H9 (cell line): ENCODE results near the gene NRG2. TPM values are rescaled to one million over a fixed set of nuclear protein-coding genes. Genes with fewer than 3 reads are reported as not detected.

Source experiments
- DNase-seq: peaks from one replicate; pipeline ENCODE4 v3.0.0-alpha.2; 2017
- H2AFZ ChIP-seq: one replicate; pipeline ENCODE4 v1.6.1; 2013; ENCODE audit warnings: mild to moderate bottlenecking, low read length, control low read depth, moderate library complexity
- H2AK5ac ChIP-seq: 2 replicates; pipeline ENCODE4 v1.6.1; 2013; ENCODE audit warnings: low read length, control low read depth, mixed read lengths; ENCODE audit not compliant: insufficient read length
- H2BK120ac ChIP-seq: one replicate; pipeline ENCODE4 v1.6.1; 2013; ENCODE audit warnings: low read depth, mild to moderate bottlenecking, low read length, control low read depth, inconsistent platforms; ENCODE audit not compliant: poor library complexity, severe bottlenecking
- H2BK12ac ChIP-seq: 2 replicates; pipeline ENCODE4 v1.6.1; 2013; ENCODE audit warnings: low read length, control low read depth, mixed read lengths, low read depth; ENCODE audit not compliant: insufficient read length
- H2BK15ac ChIP-seq: 2 replicates; pipeline ENCODE4 v1.6.1; 2013; ENCODE audit warnings: low read depth, low read length, control low read depth
- H2BK20ac ChIP-seq: one replicate; pipeline ENCODE4 v1.6.1; 2013; ENCODE audit warnings: low read depth, mild to moderate bottlenecking, low read length, control low read depth, inconsistent platforms; ENCODE audit not compliant: poor library complexity, severe bottlenecking
- H2BK5ac ChIP-seq: 2 replicates; pipeline ENCODE4 v1.6.1; 2013; ENCODE audit warnings: low read length, control low read depth, mixed read lengths; ENCODE audit not compliant: insufficient read length
- H3K14ac ChIP-seq: 2 replicates; pipeline ENCODE4 v1.6.1; 2013; ENCODE audit warnings: low read length, control low read depth; ENCODE audit not compliant: insufficient read depth
- H3K18ac ChIP-seq: 2 replicates; pipeline ENCODE4 v1.6.1; 2013; ENCODE audit warnings: low read depth, mild to moderate bottlenecking, mixed read lengths, low read length, control low read depth; ENCODE audit not compliant: insufficient read length
- H3K23ac ChIP-seq: 2 replicates; pipeline ENCODE4 v1.6.1; 2013; ENCODE audit warnings: low read length, control low read depth, mixed read lengths, low read depth; ENCODE audit not compliant: insufficient read length
- H3K23me2 ChIP-seq: 2 replicates; pipeline ENCODE4 v1.6.1; 2013; ENCODE audit warnings: low read depth, mild to moderate bottlenecking, mixed read lengths, low read length, control low read depth; ENCODE audit not compliant: insufficient read length, poor library complexity, severe bottlenecking
- H3K27ac ChIP-seq: 2 replicates; pipeline ENCODE4 v1.5.1; 2013; ENCODE audit warnings: low read length, control low read depth, mixed read lengths, low read depth; ENCODE audit not compliant: insufficient read length
- H3K27me3 ChIP-seq: 2 replicates; pipeline ENCODE4 v1.6.1; 2013; ENCODE audit warnings: low read length, control low read depth, inconsistent platforms; ENCODE audit not compliant: insufficient read depth
- H3K4ac ChIP-seq: 2 replicates; pipeline ENCODE4 v1.6.1; 2013; ENCODE audit warnings: low read depth, mild to moderate bottlenecking, control low read depth, inconsistent platforms, low read length, moderate library complexity
- H3K4me1 ChIP-seq: 2 replicates; pipeline ENCODE4 v1.6.1; 2013; ENCODE audit warnings: low read length, control low read depth, inconsistent platforms; ENCODE audit not compliant: insufficient read depth
- H3K4me2 ChIP-seq: 2 replicates; pipeline ENCODE4 v1.6.1; 2013; ENCODE audit warnings: low read length, control low read depth, mixed read lengths; ENCODE audit not compliant: insufficient read length, insufficient read depth
- H3K56ac ChIP-seq: 2 replicates; pipeline ENCODE4 v1.6.1; 2013; ENCODE audit warnings: low read depth, mild to moderate bottlenecking, mixed read lengths, low read length, control low read depth; ENCODE audit not compliant: insufficient read length
- H3K79me1 ChIP-seq: 2 replicates; pipeline ENCODE4 v1.6.1; 2013; ENCODE audit warnings: low read depth, mild to moderate bottlenecking, moderate library complexity, low read length, control low read depth, inconsistent platforms; ENCODE audit not compliant: insufficient read depth, poor library complexity, severe bottlenecking
- H3K79me2 ChIP-seq: 2 replicates; pipeline ENCODE4 v1.6.1; 2013; ENCODE audit warnings: low read length, control low read depth, inconsistent platforms; ENCODE audit not compliant: insufficient read depth
- H3K9ac ChIP-seq: 2 replicates; pipeline ENCODE4 v1.6.1; 2013; ENCODE audit warnings: low read length, control low read depth, mixed read lengths; ENCODE audit not compliant: insufficient read length; ENCODE audit errors: extremely low read depth
- H3K9me3 ChIP-seq: one replicate; pipeline ENCODE4 v1.6.1; 2013; ENCODE audit warnings: low read depth, low read length, inconsistent platforms; ENCODE audit not compliant: control insufficient read depth
- H3T11ph ChIP-seq: one replicate; pipeline ENCODE4 v1.6.1; 2013; ENCODE audit warnings: mild to moderate bottlenecking, low read length, control low read depth, inconsistent platforms
- H4K20me1 ChIP-seq: one replicate; pipeline ENCODE4 v1.6.1; 2013; ENCODE audit not compliant: control insufficient read depth, insufficient read length, insufficient read depth
- H4K5ac ChIP-seq: 2 replicates; pipeline ENCODE4 v1.6.1; 2013; ENCODE audit warnings: low read depth, mild to moderate bottlenecking, mixed read lengths, low read length, control low read depth; ENCODE audit not compliant: insufficient read length
- H4K8ac ChIP-seq: replicated peaks from 2 replicates; pipeline ENCODE4 v1.6.1; 2013; ENCODE audit warnings: low read length, control low read depth, mixed read lengths, low read depth; ENCODE audit not compliant: insufficient read length
- H4K91ac ChIP-seq: 2 replicates; pipeline ENCODE4 v1.6.1; 2013; ENCODE audit warnings: low read depth, mild to moderate bottlenecking, moderate library complexity, mixed read lengths, low read length, control low read depth; ENCODE audit not compliant: insufficient read length
- H3K27ac Mint-ChIP-seq, 3 experiments: 2 replicates in 2 of 3; 3 replicates in 1 of 3; pipeline ENCODE4 v1.8.0; 2020 to 2021; ENCODE audit warnings: mixed read lengths in 3 of 3, mild to moderate bottlenecking in 1 of 3, moderate library complexity in 1 of 3
- H3K27me3 Mint-ChIP-seq: 2 replicates; pipeline ENCODE4 v1.8.0; 2021; ENCODE audit warnings: low read depth, mild to moderate bottlenecking, moderate library complexity, mixed read lengths
- H3K36me3 Mint-ChIP-seq, 3 experiments: 2 replicates in 2 of 3; 3 replicates in 1 of 3; pipeline ENCODE4 v1.8.0; 2020 to 2021; ENCODE audit warnings: low read depth in 3 of 3, mixed read lengths in 3 of 3; ENCODE audit not compliant: insufficient read depth in 1 of 3
- H3K4me1 Mint-ChIP-seq, 2 experiments: 2 replicates each; pipeline ENCODE4 v1.8.0; 2020; ENCODE audit warnings: mixed read lengths in 2 of 2
- H3K4me3 Mint-ChIP-seq, 2 experiments: 2 replicates in 1 of 2; 3 replicates in 1 of 2; pipeline ENCODE4 v1.8.0; 2020 to 2021; ENCODE audit warnings: mild to moderate bottlenecking in 2 of 2, mixed read lengths in 2 of 2, moderate library complexity in 1 of 2
- H3K9me3 Mint-ChIP-seq, 2 experiments: 2 replicates in 1 of 2; 3 replicates in 1 of 2; pipeline ENCODE4 v1.8.0; 2020; ENCODE audit warnings: mild to moderate bottlenecking in 2 of 2, mixed read lengths in 2 of 2, moderate library complexity in 1 of 2
- WGBS: extraction: QIAGEN DNeasy Blood & Tissue Kit; methylation state at CpG from one replicate; pipeline ENCODE4 v1.1.7; 2013; ENCODE audit warnings: missing lambda C conversion rate, low lambda C conversion rate, mixed read lengths; ENCODE audit not compliant: insufficient read length; ENCODE audit errors: extremely low coverage; 5-methylcytosine and 5-hydroxymethylcytosine counted together
- total RNA-seq: library from RNA; stranded (reverse); gene quantifications from 2 replicates; pipeline ENCODE4 v1.2.1, GENCODE V29; 2021
- TF ChIP-seq, protein P1 (sequence below): fragments of 200-600 bp; sonication (generic); conservative IDR thresholded peaks from 3 replicates; pipeline ENCODE4 v1.8.0; 2021; ENCODE audit warnings: antibody characterized with exemption, mild to moderate bottlenecking

NRG2 gene
- total RNA-seq, 1 experiment from 2014 or later, result not detected

DNA sequence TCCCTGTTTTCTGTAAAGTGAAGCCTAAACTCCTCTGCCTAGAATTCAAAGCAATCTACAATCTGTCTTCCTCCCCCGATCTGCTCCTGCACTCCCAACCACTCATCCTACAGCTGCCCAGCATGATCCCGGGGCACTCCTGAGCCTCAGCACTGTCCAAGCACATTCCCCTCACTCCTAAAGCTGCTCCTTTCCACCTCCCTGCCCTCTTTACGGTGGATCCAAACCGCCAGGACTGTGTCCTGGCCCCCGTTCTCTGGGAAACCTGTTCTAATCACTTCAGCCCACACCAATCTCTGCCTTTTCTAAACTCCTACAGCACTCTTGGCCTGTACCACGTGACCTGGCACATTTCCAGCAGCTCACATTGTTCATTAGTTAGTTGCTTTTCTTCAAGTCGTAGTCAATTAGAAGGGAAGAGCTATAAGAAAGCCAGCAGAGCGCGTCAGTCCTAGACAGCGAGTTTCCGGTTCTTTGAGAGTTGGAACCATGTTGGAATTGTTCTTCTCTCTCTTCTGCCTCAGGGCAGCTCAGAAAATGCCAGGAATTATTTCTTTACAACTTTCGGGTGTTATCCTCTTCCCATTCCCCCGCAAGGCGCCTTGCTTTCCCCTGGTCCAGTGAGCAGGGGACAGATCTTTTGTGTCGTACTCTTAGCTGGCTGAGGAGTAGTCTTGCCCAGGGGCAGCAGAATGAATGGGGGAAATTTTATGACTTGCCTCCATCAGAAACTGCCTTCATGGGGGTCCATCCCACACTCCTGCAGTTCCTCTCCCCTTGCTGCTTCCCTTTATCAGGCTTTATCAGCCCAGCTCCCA is 60.7 kb downstream of the NRG2 start:
- H4K91ac ChIP-seq, result no peak overlapping the region
- H2BK12ac ChIP-seq, result no peak overlapping the region
- H4K5ac ChIP-seq, result no peak overlapping the region
- no peaks in the 10 kb centered on the region for H3K4me1 ChIP-seq
- H2AFZ ChIP-seq, result no peak overlapping the region
- H4K20me1 ChIP-seq, result peaks cover 4% of the 10 kb centered on the region
- H3K23ac ChIP-seq, result no peak overlapping the region
- no peak overlapping the region for H4K8ac ChIP-seq
- peaks cover 12 to 13% of the 10 kb centered on the region in 2 experiments for H3K4me1 Mint-ChIP-seq
- no peaks in the 10 kb centered on the region for H3K79me1 ChIP-seq
- no peak overlapping the region for H3K18ac ChIP-seq
- H3K9me3 Mint-ChIP-seq, result no peaks in the 10 kb centered on the region
- H3K27me3 Mint-ChIP-seq, result peaks cover 53% of the 10 kb centered on the region
- H3K14ac ChIP-seq, result no peak overlapping the region
- no peaks in the 10 kb centered on the region for H3K23me2 ChIP-seq
- no peak overlapping the region for H2BK15ac ChIP-seq
- no peak overlapping the region for H3K9ac ChIP-seq
- no peak for DNase-seq
- no CpG with 5 or more reads among the region's 15 CpGs for WGBS
- 0 out of 5 replicates have a peak overlapping the region, but pooled peaks of 1 of the 2 experiments have one; percentile 5 for H3K4me3 Mint-ChIP-seq
- no peaks in the 10 kb centered on the region for H3K27me3 ChIP-seq
- no peak overlapping the region for H2AK5ac ChIP-seq
- no peak overlapping the region for H3K4ac ChIP-seq
- H2BK120ac ChIP-seq, result no peak overlapping the region
- TF ChIP-seq, protein P1, sequence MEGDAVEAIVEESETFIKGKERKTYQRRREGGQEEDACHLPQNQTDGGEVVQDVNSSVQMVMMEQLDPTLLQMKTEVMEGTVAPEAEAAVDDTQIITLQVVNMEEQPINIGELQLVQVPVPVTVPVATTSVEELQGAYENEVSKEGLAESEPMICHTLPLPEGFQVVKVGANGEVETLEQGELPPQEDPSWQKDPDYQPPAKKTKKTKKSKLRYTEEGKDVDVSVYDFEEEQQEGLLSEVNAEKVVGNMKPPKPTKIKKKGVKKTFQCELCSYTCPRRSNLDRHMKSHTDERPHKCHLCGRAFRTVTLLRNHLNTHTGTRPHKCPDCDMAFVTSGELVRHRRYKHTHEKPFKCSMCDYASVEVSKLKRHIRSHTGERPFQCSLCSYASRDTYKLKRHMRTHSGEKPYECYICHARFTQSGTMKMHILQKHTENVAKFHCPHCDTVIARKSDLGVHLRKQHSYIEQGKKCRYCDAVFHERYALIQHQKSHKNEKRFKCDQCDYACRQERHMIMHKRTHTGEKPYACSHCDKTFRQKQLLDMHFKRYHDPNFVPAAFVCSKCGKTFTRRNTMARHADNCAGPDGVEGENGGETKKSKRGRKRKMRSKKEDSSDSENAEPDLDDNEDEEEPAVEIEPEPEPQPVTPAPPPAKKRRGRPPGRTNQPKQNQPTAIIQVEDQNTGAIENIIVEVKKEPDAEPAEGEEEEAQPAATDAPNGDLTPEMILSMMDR, result no peak
- no peaks in the 10 kb centered on the region for H3K79me2 ChIP-seq
- H3K27ac Mint-ChIP-seq, result peak overlapping the region in 2 of 3 experiments; percentile 4 to 38; a peak in 1 of 7 replicates
- H3T11ph ChIP-seq, result no peak overlapping the region
- H3K36me3 Mint-ChIP-seq, result no peaks in the 10 kb centered on the region
- no peak overlapping the region for H2BK5ac ChIP-seq
- no peak overlapping the region for H3K27ac ChIP-seq
- H3K4me2 ChIP-seq, result no peak overlapping the region
- no peak overlapping the region for H2BK20ac ChIP-seq
- H3K9me3 ChIP-seq, result no peaks in the 10 kb centered on the region
- no peak overlapping the region for H3K56ac ChIP-seq
